HepG2 (cell line): ENCODE results near the gene NEMF. TPM values are rescaled to one million over a fixed set of nuclear protein-coding genes. Genes with fewer than 3 reads are reported as not detected.

Source experiments
- ATF7 ChIP-seq, 2 experiments: fragments of 450-650 bp in 1 of 2; sonication (generic) in 1 of 2; formaldehyde crosslinking in 1 of 2; IDR thresholded peaks; 2 replicates each; pipeline versions ENCODE4 v1.4.0 to v1.6.1; 2016 to 2020; ENCODE audit warnings: antibody characterized with exemption in 1 of 2, mild to moderate bottlenecking in 1 of 2, missing genetic modification reagents in 1 of 2
- CEBPB ChIP-seq: IDR thresholded peaks from 2 replicates; pipeline ENCODE4 v1.6.1; 2011; ENCODE audit warnings: low read depth, low read length, improper control_type of control experiment, borderline replicate concordance
- CHCHD3 ChIP-seq: sonication (generic); formaldehyde crosslinking; IDR thresholded peaks from 2 replicates; pipeline ENCODE4 v1.8.0; 2022; ENCODE audit warnings: mild to moderate bottlenecking, missing genetic modification reagents, moderate library complexity
- FOXP1 ChIP-seq, 2 experiments: fragments of 450-650 bp in 1 of 2; IDR thresholded peaks; 2 replicates each; pipeline ENCODE4 v1.6.1; 2017 to 2018; ENCODE audit warnings: antibody characterized with exemption in 1 of 2
- HOXA7 ChIP-seq: sonication (generic); formaldehyde crosslinking; IDR thresholded peaks from 2 replicates; pipeline ENCODE4 v1.8.1; 2022; ENCODE audit warnings: mild to moderate bottlenecking, missing genetic modification reagents, moderate library complexity
- IKZF1 ChIP-seq: fragments of 450-650 bp; IDR thresholded peaks from 2 replicates; pipeline ENCODE4 v1.7.1; 2016
- ISL2 ChIP-seq: sonication (generic); formaldehyde crosslinking; IDR thresholded peaks from 2 replicates; pipeline ENCODE4 v1.5.0; 2020; ENCODE audit warnings: missing genetic modification reagents
- PITX1 ChIP-seq: sonication (generic); formaldehyde crosslinking; IDR thresholded peaks from 2 replicates; pipeline ENCODE4 v1.5.1; 2020; ENCODE audit warnings: mild to moderate bottlenecking, missing genetic modification reagents
- PRDM10 ChIP-seq: sonication (generic); formaldehyde crosslinking; IDR thresholded peaks from 2 replicates; pipeline ENCODE4 v1.4.0; 2020; ENCODE audit warnings: low read depth, missing genetic modification reagents
- RFX5 ChIP-seq: IDR thresholded peaks from 2 replicates; pipeline ENCODE4 v1.6.1; 2011; ENCODE audit warnings: low read depth, low read length, improper control_type of control experiment
- SMYD3 ChIP-seq: sonication (generic); formaldehyde crosslinking; IDR thresholded peaks from 2 replicates; pipeline ENCODE4 v1.8.1; 2023; ENCODE audit warnings: mild to moderate bottlenecking, missing genetic modification reagents
- SRY ChIP-seq: sonication (generic); formaldehyde crosslinking; IDR thresholded peaks from 2 replicates; pipeline ENCODE4 v1.8.0; 2022; ENCODE audit warnings: mild to moderate bottlenecking, missing genetic modification reagents
- ZBTB37 ChIP-seq: sonication (generic); formaldehyde crosslinking; IDR thresholded peaks from 2 replicates; pipeline ENCODE4 v1.4.0; 2020; ENCODE audit warnings: mild to moderate bottlenecking, missing genetic modification reagents
- ZGPAT ChIP-seq: IDR thresholded peaks from 2 replicates; pipeline ENCODE4 v1.6.1; 2016; ENCODE audit warnings: mild to moderate bottlenecking
- ZNF18 ChIP-seq: sonication (generic); formaldehyde crosslinking; IDR thresholded peaks from 2 replicates; pipeline ENCODE4 v1.8.0; 2022; ENCODE audit warnings: mild to moderate bottlenecking, missing genetic modification reagents; ENCODE audit not compliant: insufficient replicate concordance
- ZNF550 ChIP-seq: sonication (generic); formaldehyde crosslinking; IDR thresholded peaks from 2 replicates; pipeline ENCODE4 v1.4.0; 2020; ENCODE audit warnings: mild to moderate bottlenecking, missing genetic modification reagents, borderline replicate concordance
- ZNF569 ChIP-seq: sonication (generic); formaldehyde crosslinking; IDR thresholded peaks from 2 replicates; pipeline ENCODE4 v1.5.0; 2020; ENCODE audit warnings: mild to moderate bottlenecking, missing genetic modification reagents, moderate library complexity, borderline replicate concordance
- ZNF772 ChIP-seq: sonication (generic); formaldehyde crosslinking; IDR thresholded peaks from 2 replicates; pipeline ENCODE4 v1.5.0; 2020; ENCODE audit warnings: mild to moderate bottlenecking, missing genetic modification reagents
- ZNF83 ChIP-seq: sonication (generic); formaldehyde crosslinking; IDR thresholded peaks from 2 replicates; pipeline ENCODE4 v1.4.0; 2020; ENCODE audit warnings: missing genetic modification reagents, mild to moderate bottlenecking, borderline replicate concordance
- ZNF841 ChIP-seq: sonication (generic); formaldehyde crosslinking; IDR thresholded peaks from 2 replicates; pipeline ENCODE4 v1.8.1; 2023; ENCODE audit warnings: missing genetic modification reagents, borderline replicate concordance
- ZSCAN22 ChIP-seq: sonication (generic); formaldehyde crosslinking; IDR thresholded peaks from 2 replicates; pipeline ENCODE4 v1.4.0; 2020; ENCODE audit warnings: mild to moderate bottlenecking, missing genetic modification reagents
- ZSCAN30 ChIP-seq: sonication (generic); formaldehyde crosslinking; IDR thresholded peaks from 2 replicates; pipeline ENCODE4 v1.5.0; 2020; ENCODE audit warnings: mild to moderate bottlenecking, missing genetic modification reagents
- polyA plus RNA-seq, 8 experiments: library from polyadenylated mRNA; depleted of rRNA in 3 of 8; stranded (reverse) in 7 of 8; unstranded in 1 of 8; fragments of >200 nt; fragmentation: Illumina TruSeq in 4 of 8; extraction: Trizol in 4 of 8; gene quantifications; 2 replicates each; pipeline versions ENCODE4 v1.2.1 to v1.2.3, GENCODE V29; 2011 to 2016; ENCODE audit warnings: low read depth in 4 of 8, missing spikeins in 1 of 8, mixed read lengths in 1 of 8; ENCODE audit not compliant: insufficient read depth in 1 of 8
- total RNA-seq, 5 experiments: library from RNA; depleted of rRNA; stranded (reverse); fragments of >200 nt; fragmentation: Illumina TruSeq; extraction: Trizol; gene quantifications; 2 replicates each; pipeline ENCODE4 v1.2.3, GENCODE V29; 2016; ENCODE audit warnings: low read depth in 1 of 5

Gene NEMF
- total and polyA plus RNA-seq, 2 of the 13 experiments (the other 11 are each of a cell fraction or from before 2014, with no cell fraction given): 21.3 to 57.9 TPM

DNA sequence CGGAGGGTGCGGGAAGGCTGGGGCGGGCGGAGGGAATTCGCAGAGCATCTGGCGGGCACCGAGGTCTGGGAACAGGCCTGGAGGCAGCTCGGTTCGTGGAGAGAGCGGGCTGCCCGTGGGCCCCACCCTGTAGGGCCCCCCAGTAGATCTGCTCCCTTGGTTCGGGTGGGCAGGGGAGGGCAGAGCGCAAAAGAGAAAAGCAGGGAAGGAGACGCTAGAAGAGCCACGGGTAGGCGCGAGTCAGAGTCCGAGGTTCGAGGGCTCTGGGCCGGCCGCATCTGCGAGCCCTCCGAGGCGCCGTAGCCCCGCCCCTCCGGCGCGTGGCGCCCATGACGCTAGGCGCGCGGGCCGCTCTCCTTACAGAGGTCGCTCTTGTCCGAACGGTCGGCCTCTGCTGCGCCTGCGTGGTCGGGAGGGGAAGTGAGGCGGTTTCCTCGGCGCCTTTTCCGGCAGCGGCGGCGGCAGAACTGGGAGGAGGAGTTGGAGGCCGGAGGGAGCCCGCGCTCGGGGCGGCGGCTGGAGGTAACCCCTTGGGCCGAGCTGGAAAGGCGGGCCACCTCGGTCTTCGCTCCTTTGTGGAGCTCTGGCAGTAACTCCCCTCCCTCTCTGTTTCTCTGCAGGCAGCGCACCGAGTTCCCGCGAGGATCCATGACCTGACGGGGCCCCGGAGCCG, 40.2 kb upstream of the NEMF start, which contains the start of gene ARF6 (continued):
- TF ChIP-seq ZNF18 (CRISPR knock-in tag) (no peak), FOXP1 (IDR thresholded peaks at IDR 0.05) (no peak), FOXP1 (CRISPR knock-in tag; IDR thresholded peaks at IDR 0.05) (no peak), ZSCAN22 (CRISPR knock-in tag) (peak; percentile 70; the same call in 1 of the 2 replicates), ZNF569 (CRISPR knock-in tag) (no peak), ZBTB37 (CRISPR knock-in tag) (no peak), ZNF83 (CRISPR knock-in tag) (no peak), HOXA7 (no peak), ISL2 (CRISPR knock-in tag) (peak; percentile 15), ZGPAT (CRISPR knock-in tag) (peak; percentile 93), PRDM10 (CRISPR knock-in tag) (no peak), ZNF772 (CRISPR knock-in tag) (peak; percentile 91), ZSCAN30 (no peak; the same call in 1 of the 2 replicates), IKZF1 (no peak), PITX1 (CRISPR knock-in tag) (no peak; the same call in 1 of the 2 replicates), CHCHD3 (CRISPR knock-in tag) (no peak), SRY (CRISPR knock-in tag) (peak; percentile 59), ZNF550 (no peak), SMYD3 (CRISPR knock-in tag) (peak; percentile 72; the same call in 1 of the 2 replicates), ATF7 (IDR thresholded peaks at IDR 0.05) (no peak), ATF7 (CRISPR knock-in tag; IDR thresholded peaks at IDR 0.05) (peak; percentile 89), RFX5 (no peak), CEBPB (no peak), ZNF841 (CRISPR knock-in tag) (peak; percentile 45; the same call in 1 of the 2 replicates)
